HFFc6 (cell line): ENCODE data around the gene SYNGR3. TPM values are rescaled to one million over a fixed set of nuclear protein-coding genes. Genes with fewer than 3 reads are reported as not detected.

Experiments used
- DNase-seq: peaks from one replicate; pipeline ENCODE4 v3.0.0-alpha.2; 2018
- H3K27ac Mint-ChIP-seq: 2 replicates; pipeline ENCODE4 v1.8.0; 2020; ENCODE audit warnings: mild to moderate bottlenecking, mixed read lengths
- H3K27me3 Mint-ChIP-seq: 2 replicates; pipeline ENCODE4 v1.8.0; 2021; ENCODE audit warnings: mild to moderate bottlenecking, moderate library complexity, mixed read lengths; ENCODE audit not compliant: insufficient read depth
- H3K36me3 Mint-ChIP-seq: 2 replicates; pipeline ENCODE4 v1.8.0; 2021; ENCODE audit warnings: low read depth, mixed read lengths
- H3K4me1 Mint-ChIP-seq: 2 replicates; pipeline ENCODE4 v1.8.0; 2020; ENCODE audit warnings: low read depth, mixed read lengths
- H3K4me3 Mint-ChIP-seq: 2 replicates; pipeline ENCODE4 v1.8.0; 2020; ENCODE audit warnings: mild to moderate bottlenecking, moderate library complexity, mixed read lengths
- H3K9me3 Mint-ChIP-seq: 2 replicates; pipeline ENCODE4 v1.8.0; 2020; ENCODE audit warnings: mild to moderate bottlenecking, mixed read lengths
- total RNA-seq, 6 experiments: library from RNA; stranded (reverse); fragmentation: NEBNext Ultra II Directional; extraction: Animal tissue kit (Norgen Biotek cat#: 25700); gene quantifications; 2 replicates in 1 of 6; 3 replicates in 5 of 6; pipeline ENCODE4 v1.2.3, GENCODE V29; 2021
- TF ChIP-seq, protein P1 (sequence below): fragments of 200-600 bp; sonication (generic); IDR thresholded peaks from 2 replicates; pipeline ENCODE4 v1.5.0; 2021; ENCODE audit warnings: antibody characterized with exemption, mild to moderate bottlenecking

Gene SYNGR3
- total RNA-seq, 6 experiments from 2014 or later, result 0.96 to 1.4 (median 1.2) TPM

DNA sequence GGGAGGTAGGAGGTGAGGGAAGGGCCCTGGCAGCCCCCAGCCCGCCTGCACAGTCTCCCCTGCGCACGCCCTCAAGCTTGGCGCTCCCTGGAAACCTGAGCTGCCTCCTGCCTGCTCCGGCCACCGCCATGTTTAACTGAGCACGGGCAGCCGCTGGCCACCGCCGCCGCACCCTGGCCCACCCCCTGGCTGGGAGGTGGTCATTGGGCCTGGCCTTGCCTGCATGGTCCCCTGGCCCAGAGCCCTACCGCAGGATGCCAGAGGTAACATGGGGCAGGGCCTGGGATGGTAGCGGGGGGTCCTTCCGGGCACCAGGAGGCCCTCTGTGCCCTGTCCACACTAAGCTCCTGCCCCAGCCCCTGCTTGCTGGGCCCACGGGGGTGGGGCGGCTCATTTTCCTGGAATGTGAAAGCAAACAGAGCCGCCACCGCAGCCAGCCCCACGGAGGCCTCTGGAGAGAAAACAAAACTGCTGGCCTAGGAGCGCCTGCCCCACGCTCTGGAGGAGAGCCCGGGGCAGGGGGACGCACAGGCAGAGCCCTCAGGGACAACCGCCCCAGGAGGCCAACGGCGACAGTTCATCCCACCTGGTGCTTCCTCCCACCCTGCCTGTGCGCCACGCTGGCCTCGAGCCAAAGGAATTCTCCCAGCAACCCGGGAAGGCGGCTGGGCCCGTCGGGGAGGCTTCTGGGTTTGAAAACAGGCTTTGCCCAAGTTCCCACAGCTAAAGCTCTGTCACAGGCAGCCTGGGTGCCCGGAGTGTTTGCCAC, 45.8 kb downstream of the SYNGR3 start:
- no peaks in the 10 kb centered on the region for H3K36me3 Mint-ChIP-seq
- H3K4me3 Mint-ChIP-seq, result peak overlapping the region; percentile 86
- peak; percentile 81 for DNase-seq
- TF ChIP-seq, protein P1, sequence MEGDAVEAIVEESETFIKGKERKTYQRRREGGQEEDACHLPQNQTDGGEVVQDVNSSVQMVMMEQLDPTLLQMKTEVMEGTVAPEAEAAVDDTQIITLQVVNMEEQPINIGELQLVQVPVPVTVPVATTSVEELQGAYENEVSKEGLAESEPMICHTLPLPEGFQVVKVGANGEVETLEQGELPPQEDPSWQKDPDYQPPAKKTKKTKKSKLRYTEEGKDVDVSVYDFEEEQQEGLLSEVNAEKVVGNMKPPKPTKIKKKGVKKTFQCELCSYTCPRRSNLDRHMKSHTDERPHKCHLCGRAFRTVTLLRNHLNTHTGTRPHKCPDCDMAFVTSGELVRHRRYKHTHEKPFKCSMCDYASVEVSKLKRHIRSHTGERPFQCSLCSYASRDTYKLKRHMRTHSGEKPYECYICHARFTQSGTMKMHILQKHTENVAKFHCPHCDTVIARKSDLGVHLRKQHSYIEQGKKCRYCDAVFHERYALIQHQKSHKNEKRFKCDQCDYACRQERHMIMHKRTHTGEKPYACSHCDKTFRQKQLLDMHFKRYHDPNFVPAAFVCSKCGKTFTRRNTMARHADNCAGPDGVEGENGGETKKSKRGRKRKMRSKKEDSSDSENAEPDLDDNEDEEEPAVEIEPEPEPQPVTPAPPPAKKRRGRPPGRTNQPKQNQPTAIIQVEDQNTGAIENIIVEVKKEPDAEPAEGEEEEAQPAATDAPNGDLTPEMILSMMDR, result no peak
- H3K4me1 Mint-ChIP-seq, result peaks cover 34% of the 10 kb centered on the region
- H3K27me3 Mint-ChIP-seq, result peaks cover 5% of the 10 kb centered on the region
- no peaks in the 10 kb centered on the region for H3K9me3 Mint-ChIP-seq
- H3K27ac Mint-ChIP-seq, result peak overlapping the region; percentile 79

DNA sequence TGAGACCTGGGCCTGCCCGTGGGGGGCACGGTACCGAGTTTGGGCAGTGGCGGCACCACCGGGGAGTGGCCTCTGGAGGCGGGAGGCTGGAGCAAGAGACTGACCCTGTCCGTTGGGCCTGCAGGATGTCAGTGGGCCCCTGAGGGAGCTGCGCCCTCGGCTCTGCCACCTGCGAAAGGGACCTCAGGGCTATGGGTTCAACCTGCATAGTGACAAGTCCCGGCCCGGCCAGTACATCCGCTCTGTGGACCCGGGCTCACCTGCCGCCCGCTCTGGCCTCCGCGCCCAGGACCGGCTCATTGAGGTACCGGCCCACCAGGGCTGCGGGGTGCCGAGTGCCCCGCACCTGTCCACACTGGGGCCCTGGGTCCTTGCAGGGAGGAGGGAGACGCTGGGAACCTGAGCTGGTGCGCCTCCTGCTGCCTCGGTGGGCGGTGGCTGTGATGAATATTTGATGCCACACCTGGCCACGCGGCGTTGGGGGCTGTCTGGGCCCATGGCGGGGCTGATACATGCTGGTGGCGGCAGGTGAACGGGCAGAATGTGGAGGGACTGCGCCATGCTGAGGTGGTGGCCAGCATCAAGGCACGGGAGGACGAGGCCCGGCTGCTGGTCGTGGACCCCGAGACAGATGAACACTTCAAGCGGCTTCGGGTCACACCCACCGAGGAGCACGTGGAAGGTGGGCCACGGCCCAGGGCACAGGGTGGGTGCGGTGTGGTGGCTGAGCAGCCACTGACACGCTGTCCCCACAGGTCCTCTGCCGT, 46.6 kb downstream of the SYNGR3 start:
- no peaks in the 10 kb centered on the region for H3K36me3 Mint-ChIP-seq
- TF ChIP-seq, protein P1, result no peak
- peaks cover 5% of the 10 kb centered on the region for H3K27me3 Mint-ChIP-seq
- peak overlapping the region; percentile 79 for H3K27ac Mint-ChIP-seq
- H3K4me1 Mint-ChIP-seq, result peaks cover 34% of the 10 kb centered on the region
- peak overlapping the region; percentile 86 for H3K4me3 Mint-ChIP-seq
- no peaks in the 10 kb centered on the region for H3K9me3 Mint-ChIP-seq
- DNase-seq, result no peak

DNA sequence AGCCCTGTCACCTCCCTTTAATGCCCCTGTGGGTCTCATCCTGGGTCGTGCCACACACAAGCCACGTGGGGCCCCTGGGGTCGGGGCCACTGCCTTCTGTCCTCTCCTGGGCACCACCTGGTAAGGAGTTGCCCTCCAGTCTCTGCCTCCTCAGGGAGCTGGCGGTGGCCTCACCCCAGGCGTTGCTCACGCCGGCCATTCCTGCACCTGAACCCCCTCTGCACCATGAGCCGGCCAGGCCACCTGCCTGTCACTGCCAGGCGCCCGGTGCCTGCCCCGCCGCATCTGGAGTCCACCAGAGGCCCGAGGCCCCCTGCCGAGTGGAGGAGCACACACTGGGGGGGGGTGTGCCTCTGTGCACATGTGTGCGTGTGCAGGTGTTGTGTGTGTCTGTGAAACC, 47.3 kb downstream of the SYNGR3 start:
- H3K4me3 Mint-ChIP-seq, result no peak overlapping the region

GRCh38 chr16:2037647-2038381, 48.0 kb downstream of the SYNGR3 start:
- DNase-seq, result no peak
- H3K36me3 Mint-ChIP-seq, result no peaks in the 10 kb centered on the region
- TF ChIP-seq, protein P1, result no peak
- H3K27me3 Mint-ChIP-seq, result peaks cover 5% of the 10 kb centered on the region
- H3K4me1 Mint-ChIP-seq, result peaks cover 26% of the 10 kb centered on the region
- H3K9me3 Mint-ChIP-seq, result no peaks in the 10 kb centered on the region
- peak overlapping the region; percentile 68; the same call in 1 of the 2 replicates for H3K27ac Mint-ChIP-seq
- H3K4me3 Mint-ChIP-seq, result no peak overlapping the region; the same call in 1 of the 2 replicates

More for the DNA sequence above, 47.3 kb downstream of the SYNGR3 start:
- no peaks in the 10 kb centered on the region for H3K36me3 Mint-ChIP-seq
- H3K9me3 Mint-ChIP-seq, result no peaks in the 10 kb centered on the region
- peaks cover 5% of the 10 kb centered on the region for H3K27me3 Mint-ChIP-seq
- no peak for DNase-seq
- TF ChIP-seq, protein P1, result no peak
- peaks cover 33% of the 10 kb centered on the region for H3K4me1 Mint-ChIP-seq
- H3K27ac Mint-ChIP-seq, result peak overlapping the region; percentile 68
